GM23338 (cell line): ENCODE measurements around the gene GALNT7. TPM values are rescaled to one million over a fixed set of nuclear protein-coding genes. Genes with fewer than 3 reads are reported as not detected.

ENCODE experiments used
- ATAC-seq: fragments of 200-7000 bp; cut with Tn5 transposase; 3 replicates; pipeline ENCODE4 v1.9.1; 2020
- DNase-seq: peaks from one replicate; pipeline ENCODE4 v3.0.0-alpha.2; 2015; ENCODE audit warnings: low spot score
- H2AFZ ChIP-seq: fragments of 200-600 bp; sonication (generic); 2 replicates; pipeline ENCODE4 v1.8.0; 2016; ENCODE audit warnings: antibody characterized with exemption, mild to moderate bottlenecking, moderate library complexity
- H3F3A ChIP-seq: fragments of 200-600 bp; sonication (generic); replicated peaks from 2 replicates; pipeline ENCODE4 v1.8.0; 2017; ENCODE audit warnings: antibody characterized with exemption, mixed run types, low read depth
- H3K27ac ChIP-seq: fragments of 200-600 bp; sonication (generic); 2 replicates; pipeline ENCODE4 v1.6.1; 2016; ENCODE audit warnings: low read depth
- H3K27me3 ChIP-seq: fragments of 200-600 bp; sonication (generic); 2 replicates; pipeline ENCODE4 v1.8.0; 2016; ENCODE audit warnings: mild to moderate bottlenecking, mixed run types, moderate library complexity; ENCODE audit not compliant: insufficient read depth
- H3K36me3 ChIP-seq: fragments of 200-600 bp; sonication (generic); 2 replicates; pipeline ENCODE4 v1.8.0; 2016; ENCODE audit warnings: mild to moderate bottlenecking; ENCODE audit not compliant: insufficient read depth
- H3K4me1 ChIP-seq: fragments of 200-600 bp; sonication (generic); 2 replicates; pipeline ENCODE4 v1.8.0; 2016; ENCODE audit warnings: mild to moderate bottlenecking, moderate library complexity; ENCODE audit not compliant: insufficient read depth
- H3K4me2 ChIP-seq: fragments of 200-600 bp; sonication (generic); 2 replicates; pipeline ENCODE4 v1.7.1; 2017; ENCODE audit warnings: mixed run types
- H3K4me3 ChIP-seq: fragments of 200-600 bp; sonication (generic); 2 replicates; pipeline ENCODE4 v1.6.1; 2016; ENCODE audit warnings: mixed run types
- H3K79me2 ChIP-seq: fragments of 200-600 bp; sonication (generic); replicated peaks from 2 replicates; pipeline ENCODE4 v1.8.0; 2017; ENCODE audit warnings: mild to moderate bottlenecking; ENCODE audit not compliant: insufficient read depth
- H3K9me2 ChIP-seq: fragments of 200-600 bp; sonication (generic); 2 replicates; pipeline ENCODE4 v1.8.0; 2017; ENCODE audit not compliant: insufficient read depth
- H4K20me1 ChIP-seq: fragments of 200-600 bp; sonication (generic); replicated peaks from 2 replicates; pipeline ENCODE4 v1.8.0; 2017; ENCODE audit warnings: mild to moderate bottlenecking; ENCODE audit not compliant: insufficient read depth
- H3K27ac Mint-ChIP-seq: 2 replicates; pipeline ENCODE4 v1.8.0; 2020; ENCODE audit warnings: inconsistent platforms, mild to moderate bottlenecking, moderate library complexity, mixed read lengths
- H3K27me3 Mint-ChIP-seq: 3 replicates; pipeline ENCODE4 v1.8.0; 2022; ENCODE audit warnings: low read depth, mild to moderate bottlenecking, moderate library complexity, mixed read lengths, inconsistent platforms; ENCODE audit not compliant: insufficient read depth, poor library complexity
- H3K36me3 Mint-ChIP-seq: 3 replicates; pipeline ENCODE4 v1.8.0; 2021; ENCODE audit warnings: low read depth, mild to moderate bottlenecking, inconsistent platforms, moderate library complexity, mixed read lengths
- H3K4me1 Mint-ChIP-seq: 3 replicates; pipeline ENCODE4 v1.8.0; 2020; ENCODE audit warnings: mild to moderate bottlenecking, inconsistent platforms, mixed read lengths
- H3K4me3 Mint-ChIP-seq: 3 replicates; pipeline ENCODE4 v1.8.0; 2021; ENCODE audit warnings: moderate library complexity, mild to moderate bottlenecking, inconsistent platforms, mixed read lengths
- H3K9me3 Mint-ChIP-seq: 3 replicates; pipeline ENCODE4 v1.8.0; 2020; ENCODE audit warnings: moderate library complexity, mild to moderate bottlenecking, inconsistent platforms, mixed read lengths
- CREB1 ChIP-seq: fragments of 250-450 bp; sonication (Bioruptor Pico); IDR thresholded peaks from 2 replicates; pipeline ENCODE4 v1.5.0; 2020; ENCODE audit warnings: low read depth, mild to moderate bottlenecking, moderate library complexity
- EZH2 ChIP-seq: fragments of 200-600 bp; sonication (generic); IDR thresholded peaks from one replicate; pipeline ENCODE4 v1.8.0; 2017; ENCODE audit warnings: antibody characterized with exemption, mild to moderate bottlenecking, low read depth; ENCODE audit not compliant: unreplicated experiment
- EZH2phosphoT487 ChIP-seq: fragments of 200-600 bp; sonication (generic); IDR thresholded peaks from one replicate; pipeline ENCODE4 v1.8.1; 2018; ENCODE audit warnings: antibody characterized with exemption; ENCODE audit not compliant: unreplicated experiment
- JUNB ChIP-seq: IDR thresholded peaks from one replicate; pipeline ENCODE4 v1.6.1; 2016; ENCODE audit warnings: antibody characterized with exemption; ENCODE audit not compliant: unreplicated experiment
- NANOG ChIP-seq: IDR thresholded peaks from 2 replicates; pipeline ENCODE4 v1.6.1; 2016; ENCODE audit warnings: antibody characterized with exemption, borderline replicate concordance
- POLR2AphosphoS5 ChIP-seq: IDR thresholded peaks from 2 replicates; pipeline ENCODE4 v1.6.1; 2016; ENCODE audit warnings: antibody characterized with exemption, low read depth
- STAT1 ChIP-seq: IDR thresholded peaks from one replicate; pipeline ENCODE4 v1.6.1; 2016; ENCODE audit warnings: antibody characterized with exemption; ENCODE audit not compliant: unreplicated experiment
- ZNF114 ChIP-seq: fragments of 250-450 bp; sonication (Bioruptor Pico); IDR thresholded peaks from 2 replicates; pipeline ENCODE4 v1.5.0; 2020; ENCODE audit warnings: mild to moderate bottlenecking, moderate library complexity
- ZNF331 ChIP-seq: fragments of 250-450 bp; sonication (Bioruptor Pico); IDR thresholded peaks from 2 replicates; pipeline ENCODE4 v1.5.0; 2020; ENCODE audit warnings: low read depth, mild to moderate bottlenecking, moderate library complexity
- polyA plus RNA-seq: library from polyadenylated mRNA; unstranded; fragments of >200 nt; fragmentation: Nextera tagmentation; extraction: Ambion mirVana; gene quantifications from 2 replicates; pipeline ENCODE4 v1.2.1, GENCODE V29; 2016
- total RNA-seq: library from RNA; depleted of rRNA; stranded (reverse); fragments of >200 nt; shearing (Covaris generic); gene quantifications from 2 replicates; pipeline ENCODE4 v1.2.3, GENCODE V29; 2014
- TF ChIP-seq, protein P1 (sequence below): IDR thresholded peaks from one replicate; pipeline ENCODE4 v1.6.1; 2018; ENCODE audit warnings: antibody characterized with exemption; ENCODE audit not compliant: unreplicated experiment
- TF ChIP-seq, protein P2 (sequence below): IDR thresholded peaks from 2 replicates; pipeline ENCODE4 v1.6.1; 2016; ENCODE audit warnings: antibody characterized with exemption
- TF ChIP-seq, protein P3 (sequence below), 2 experiments: fragments of 200-600 bp in 1 of 2; sonication (generic) in 1 of 2; conservative IDR thresholded peaks; 2 replicates each; pipeline versions ENCODE4 v1.5.1 to v1.6.1; 2016 to 2017; ENCODE audit warnings: antibody characterized with exemption in 2 of 2, low read depth in 2 of 2, mild to moderate bottlenecking in 2 of 2, moderate library complexity in 1 of 2
- TF ChIP-seq, protein P4 (sequence below): fragments of 250-450 bp; sonication (Bioruptor Pico); IDR thresholded peaks from 2 replicates; pipeline ENCODE4 v1.5.0; 2020; ENCODE audit warnings: mild to moderate bottlenecking, moderate library complexity

GALNT7 gene
- total and polyA plus RNA-seq, 2 experiments from 2014 or later: 31.8 to 72.2 TPM

DNA sequence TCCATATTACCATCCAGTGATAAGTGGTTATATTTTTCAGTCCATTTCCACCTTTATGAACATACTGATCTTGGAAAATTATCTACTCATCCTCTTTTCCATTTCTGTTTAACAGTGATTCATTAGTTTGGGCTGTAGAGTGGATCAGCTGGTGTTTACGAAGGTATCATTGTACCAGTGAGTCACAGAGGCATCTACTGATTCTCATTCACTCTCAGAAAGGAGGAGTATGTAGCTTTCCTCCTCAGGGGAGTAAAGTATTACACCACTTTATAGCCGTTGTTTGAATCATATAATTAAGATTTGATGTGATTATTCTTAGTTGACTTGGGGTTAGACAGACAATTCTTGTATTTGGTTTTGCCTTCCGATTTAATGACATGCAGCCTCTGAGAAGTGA lies 74.7 kb downstream of the GALNT7 start:
- Histone ChIP-seq H2AFZ (no peak overlapping the region), H3K4me3 (no peak overlapping the region), H3K9me2 (no peaks in the 10 kb centered on the region), H3K27me3 (no peaks in the 10 kb centered on the region), H3K4me2 (peak overlapping the region; percentile 30; the same call in 1 of the 2 replicates), H3K36me3 (no peaks in the 10 kb centered on the region), H4K20me1 (no peaks in the 10 kb centered on the region), H3F3A (no peaks in the 10 kb centered on the region; the same call in 1 of the 2 replicates), H3K4me1 (peaks cover 86% of the 10 kb centered on the region), H3K27ac (no peak overlapping the region), H3K79me2 (peaks cover 79% of the 10 kb centered on the region)
- H3K4me3 Mint-ChIP-seq: no peak overlapping the region
- H3K36me3 Mint-ChIP-seq: peaks cover 6% of the 10 kb centered on the region
- peak overlapping the region; percentile 3 for H3K27ac Mint-ChIP-seq
- DNase-seq: no peak
- no peak for TF ChIP-seq EZH2phosphoT487
- TF ChIP-seq, protein P1, sequence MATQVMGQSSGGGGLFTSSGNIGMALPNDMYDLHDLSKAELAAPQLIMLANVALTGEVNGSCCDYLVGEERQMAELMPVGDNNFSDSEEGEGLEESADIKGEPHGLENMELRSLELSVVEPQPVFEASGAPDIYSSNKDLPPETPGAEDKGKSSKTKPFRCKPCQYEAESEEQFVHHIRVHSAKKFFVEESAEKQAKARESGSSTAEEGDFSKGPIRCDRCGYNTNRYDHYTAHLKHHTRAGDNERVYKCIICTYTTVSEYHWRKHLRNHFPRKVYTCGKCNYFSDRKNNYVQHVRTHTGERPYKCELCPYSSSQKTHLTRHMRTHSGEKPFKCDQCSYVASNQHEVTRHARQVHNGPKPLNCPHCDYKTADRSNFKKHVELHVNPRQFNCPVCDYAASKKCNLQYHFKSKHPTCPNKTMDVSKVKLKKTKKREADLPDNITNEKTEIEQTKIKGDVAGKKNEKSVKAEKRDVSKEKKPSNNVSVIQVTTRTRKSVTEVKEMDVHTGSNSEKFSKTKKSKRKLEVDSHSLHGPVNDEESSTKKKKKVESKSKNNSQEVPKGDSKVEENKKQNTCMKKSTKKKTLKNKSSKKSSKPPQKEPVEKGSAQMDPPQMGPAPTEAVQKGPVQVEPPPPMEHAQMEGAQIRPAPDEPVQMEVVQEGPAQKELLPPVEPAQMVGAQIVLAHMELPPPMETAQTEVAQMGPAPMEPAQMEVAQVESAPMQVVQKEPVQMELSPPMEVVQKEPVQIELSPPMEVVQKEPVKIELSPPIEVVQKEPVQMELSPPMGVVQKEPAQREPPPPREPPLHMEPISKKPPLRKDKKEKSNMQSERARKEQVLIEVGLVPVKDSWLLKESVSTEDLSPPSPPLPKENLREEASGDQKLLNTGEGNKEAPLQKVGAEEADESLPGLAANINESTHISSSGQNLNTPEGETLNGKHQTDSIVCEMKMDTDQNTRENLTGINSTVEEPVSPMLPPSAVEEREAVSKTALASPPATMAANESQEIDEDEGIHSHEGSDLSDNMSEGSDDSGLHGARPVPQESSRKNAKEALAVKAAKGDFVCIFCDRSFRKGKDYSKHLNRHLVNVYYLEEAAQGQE: no peak
- TF ChIP-seq CREB1 (CRISPR knock-in tag): no peak
- TF ChIP-seq, protein P2, sequence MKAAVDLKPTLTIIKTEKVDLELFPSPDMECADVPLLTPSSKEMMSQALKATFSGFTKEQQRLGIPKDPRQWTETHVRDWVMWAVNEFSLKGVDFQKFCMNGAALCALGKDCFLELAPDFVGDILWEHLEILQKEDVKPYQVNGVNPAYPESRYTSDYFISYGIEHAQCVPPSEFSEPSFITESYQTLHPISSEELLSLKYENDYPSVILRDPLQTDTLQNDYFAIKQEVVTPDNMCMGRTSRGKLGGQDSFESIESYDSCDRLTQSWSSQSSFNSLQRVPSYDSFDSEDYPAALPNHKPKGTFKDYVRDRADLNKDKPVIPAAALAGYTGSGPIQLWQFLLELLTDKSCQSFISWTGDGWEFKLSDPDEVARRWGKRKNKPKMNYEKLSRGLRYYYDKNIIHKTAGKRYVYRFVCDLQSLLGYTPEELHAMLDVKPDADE: no peak
- TF ChIP-seq NANOG: no peak
- no peak for TF ChIP-seq EZH2
- no peak for TF ChIP-seq JUNB
- TF ChIP-seq, protein P3, sequence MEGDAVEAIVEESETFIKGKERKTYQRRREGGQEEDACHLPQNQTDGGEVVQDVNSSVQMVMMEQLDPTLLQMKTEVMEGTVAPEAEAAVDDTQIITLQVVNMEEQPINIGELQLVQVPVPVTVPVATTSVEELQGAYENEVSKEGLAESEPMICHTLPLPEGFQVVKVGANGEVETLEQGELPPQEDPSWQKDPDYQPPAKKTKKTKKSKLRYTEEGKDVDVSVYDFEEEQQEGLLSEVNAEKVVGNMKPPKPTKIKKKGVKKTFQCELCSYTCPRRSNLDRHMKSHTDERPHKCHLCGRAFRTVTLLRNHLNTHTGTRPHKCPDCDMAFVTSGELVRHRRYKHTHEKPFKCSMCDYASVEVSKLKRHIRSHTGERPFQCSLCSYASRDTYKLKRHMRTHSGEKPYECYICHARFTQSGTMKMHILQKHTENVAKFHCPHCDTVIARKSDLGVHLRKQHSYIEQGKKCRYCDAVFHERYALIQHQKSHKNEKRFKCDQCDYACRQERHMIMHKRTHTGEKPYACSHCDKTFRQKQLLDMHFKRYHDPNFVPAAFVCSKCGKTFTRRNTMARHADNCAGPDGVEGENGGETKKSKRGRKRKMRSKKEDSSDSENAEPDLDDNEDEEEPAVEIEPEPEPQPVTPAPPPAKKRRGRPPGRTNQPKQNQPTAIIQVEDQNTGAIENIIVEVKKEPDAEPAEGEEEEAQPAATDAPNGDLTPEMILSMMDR (conservative IDR thresholded peaks at IDR 0.05; ENCODE audit: low read depth in 2 of 2): no peak
- TF ChIP-seq STAT1: no peak
- TF ChIP-seq POLR2AphosphoS5: no peak
- no peak for TF ChIP-seq ZNF331 (CRISPR knock-in tag)
- TF ChIP-seq, protein P4, sequence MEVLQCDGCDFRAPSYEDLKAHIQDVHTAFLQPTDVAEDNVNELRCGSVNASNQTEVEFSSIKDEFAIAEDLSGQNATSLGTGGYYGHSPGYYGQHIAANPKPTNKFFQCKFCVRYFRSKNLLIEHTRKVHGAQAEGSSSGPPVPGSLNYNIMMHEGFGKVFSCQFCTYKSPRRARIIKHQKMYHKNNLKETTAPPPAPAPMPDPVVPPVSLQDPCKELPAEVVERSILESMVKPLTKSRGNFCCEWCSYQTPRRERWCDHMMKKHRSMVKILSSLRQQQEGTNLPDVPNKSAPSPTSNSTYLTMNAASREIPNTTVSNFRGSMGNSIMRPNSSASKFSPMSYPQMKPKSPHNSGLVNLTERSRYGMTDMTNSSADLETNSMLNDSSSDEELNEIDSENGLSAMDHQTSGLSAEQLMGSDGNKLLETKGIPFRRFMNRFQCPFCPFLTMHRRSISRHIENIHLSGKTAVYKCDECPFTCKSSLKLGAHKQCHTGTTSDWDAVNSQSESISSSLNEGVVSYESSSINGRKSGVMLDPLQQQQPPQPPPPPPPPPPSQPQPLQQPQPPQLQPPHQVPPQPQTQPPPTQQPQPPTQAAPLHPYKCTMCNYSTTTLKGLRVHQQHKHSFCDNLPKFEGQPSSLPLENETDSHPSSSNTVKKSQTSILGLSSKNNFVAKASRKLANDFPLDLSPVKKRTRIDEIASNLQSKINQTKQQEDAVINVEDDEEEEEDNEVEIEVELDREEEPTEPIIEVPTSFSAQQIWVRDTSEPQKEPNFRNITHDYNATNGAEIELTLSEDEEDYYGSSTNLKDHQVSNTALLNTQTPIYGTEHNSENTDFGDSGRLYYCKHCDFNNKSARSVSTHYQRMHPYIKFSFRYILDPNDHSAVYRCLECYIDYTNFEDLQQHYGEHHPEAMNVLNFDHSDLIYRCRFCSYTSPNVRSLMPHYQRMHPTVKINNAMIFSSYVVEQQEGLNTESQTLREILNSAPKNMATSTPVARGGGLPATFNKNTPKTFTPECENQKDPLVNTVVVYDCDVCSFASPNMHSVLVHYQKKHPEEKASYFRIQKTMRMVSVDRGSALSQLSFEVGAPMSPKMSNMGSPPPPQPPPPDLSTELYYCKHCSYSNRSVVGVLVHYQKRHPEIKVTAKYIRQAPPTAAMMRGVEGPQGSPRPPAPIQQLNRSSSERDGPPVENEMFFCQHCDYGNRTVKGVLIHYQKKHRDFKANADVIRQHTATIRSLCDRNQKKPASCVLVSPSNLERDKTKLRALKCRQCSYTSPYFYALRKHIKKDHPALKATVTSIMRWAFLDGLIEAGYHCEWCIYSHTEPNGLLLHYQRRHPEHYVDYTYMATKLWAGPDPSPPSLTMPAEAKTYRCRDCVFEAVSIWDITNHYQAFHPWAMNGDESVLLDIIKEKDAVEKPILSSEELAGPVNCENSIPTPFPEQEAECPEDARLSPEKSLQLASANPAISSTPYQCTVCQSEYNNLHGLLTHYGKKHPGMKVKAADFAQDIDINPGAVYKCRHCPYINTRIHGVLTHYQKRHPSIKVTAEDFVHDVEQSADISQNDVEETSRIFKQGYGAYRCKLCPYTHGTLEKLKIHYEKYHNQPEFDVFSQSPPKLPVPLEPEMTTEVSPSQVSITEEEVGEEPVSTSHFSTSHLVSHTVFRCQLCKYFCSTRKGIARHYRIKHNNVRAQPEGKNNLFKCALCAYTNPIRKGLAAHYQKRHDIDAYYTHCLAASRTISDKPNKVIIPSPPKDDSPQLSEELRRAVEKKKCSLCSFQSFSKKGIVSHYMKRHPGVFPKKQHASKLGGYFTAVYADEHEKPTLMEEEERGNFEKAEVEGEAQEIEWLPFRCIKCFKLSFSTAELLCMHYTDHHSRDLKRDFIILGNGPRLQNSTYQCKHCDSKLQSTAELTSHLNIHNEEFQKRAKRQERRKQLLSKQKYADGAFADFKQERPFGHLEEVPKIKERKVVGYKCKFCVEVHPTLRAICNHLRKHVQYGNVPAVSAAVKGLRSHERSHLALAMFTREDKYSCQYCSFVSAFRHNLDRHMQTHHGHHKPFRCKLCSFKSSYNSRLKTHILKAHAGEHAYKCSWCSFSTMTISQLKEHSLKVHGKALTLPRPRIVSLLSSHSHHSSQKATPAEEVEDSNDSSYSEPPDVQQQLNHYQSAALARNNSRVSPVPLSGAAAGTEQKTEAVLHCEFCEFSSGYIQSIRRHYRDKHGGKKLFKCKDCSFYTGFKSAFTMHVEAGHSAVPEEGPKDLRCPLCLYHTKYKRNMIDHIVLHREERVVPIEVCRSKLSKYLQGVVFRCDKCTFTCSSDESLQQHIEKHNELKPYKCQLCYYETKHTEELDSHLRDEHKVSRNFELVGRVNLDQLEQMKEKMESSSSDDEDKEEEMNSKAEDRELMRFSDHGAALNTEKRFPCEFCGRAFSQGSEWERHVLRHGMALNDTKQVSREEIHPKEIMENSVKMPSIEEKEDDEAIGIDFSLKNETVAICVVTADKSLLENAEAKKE (CRISPR knock-in tag): no peak
- TF ChIP-seq ZNF114 (CRISPR knock-in tag): no peak
- H3K9me3 Mint-ChIP-seq: no peaks in the 10 kb centered on the region
- ATAC-seq: no peak
- H3K27me3 Mint-ChIP-seq: no peaks in the 10 kb centered on the region
- peaks cover 73% of the 10 kb centered on the region for H3K4me1 Mint-ChIP-seq
